ENCODE data around the gene TMEM30A. TPM values are rescaled to one million over a fixed set of nuclear protein-coding genes. Genes with fewer than 3 reads are reported as not detected.

The TMEM30A gene
- total RNA-seq, 1 donor from 2014 or later = 178 TPM

GRCh38 chr6:75326557-75327258 is 42.1 kb upstream of the TMEM30A start:
- Histone ChIP-seq H3K36me3 (no peaks in the 10 kb centered on the region), H3K27ac (no peak overlapping the region), H3K4me3 (no peak overlapping the region), H3K27me3 (ENCODE audit: low read depth) (no peaks in the 10 kb centered on the region), H3K9me3 (no peaks in the 10 kb centered on the region), H3K4me1 (no peaks in the 10 kb centered on the region)
- intact Hi-C loops (cut with DNase I) = no loop called here
- no peak for DNase-seq
- ATAC-seq = no peak
- TF ChIP-seq CTCF (IDR thresholded peaks at IDR 0.05) = no peak

- no peak for ATAC-seq
- no peak for TF ChIP-seq CTCF (IDR thresholded peaks at IDR 0.05)
- Histone ChIP-seq H3K4me1 (no peaks in the 10 kb centered on the region), H3K36me3 (no peaks in the 10 kb centered on the region), H3K27ac (no peak overlapping the region), H3K4me3 (no peak overlapping the region), H3K27me3 (ENCODE audit: low read depth) (no peaks in the 10 kb centered on the region), H3K9me3 (no peaks in the 10 kb centered on the region)
- intact Hi-C loops (cut with DNase I) = no loop called here
- no peak for DNase-seq
Measured at GRCh38 chr6:75318900-75319299, 34.3 kb upstream of the TMEM30A start.

- no peak for ATAC-seq
- H3K36me3 ChIP-seq = no peaks in the 10 kb centered on the region
- H3K27me3 ChIP-seq (ENCODE audit: low read depth) = no peaks in the 10 kb centered on the region
- intact Hi-C loops (cut with DNase I) = no loop called here
- no peak overlapping the region for H3K27ac ChIP-seq
- H3K9me3 ChIP-seq = no peaks in the 10 kb centered on the region
- TF ChIP-seq CTCF (IDR thresholded peaks at IDR 0.05) = no peak
- H3K4me3 ChIP-seq = no peak overlapping the region
- DNase-seq = no peak
- no peaks in the 10 kb centered on the region for H3K4me1 ChIP-seq
Measured at GRCh38 chr6:75317503-75318206, 33.1 kb upstream of the TMEM30A start.

- intact Hi-C loops (cut with DNase I) = no loop called here
- H3K9me3 ChIP-seq = no peaks in the 10 kb centered on the region
- no peaks in the 10 kb centered on the region for H3K36me3 ChIP-seq
- DNase-seq (no peak), ATAC-seq (no peak)
- no peaks in the 10 kb centered on the region for H3K27me3 ChIP-seq (ENCODE audit: low read depth)
- no peak overlapping the region for H3K27ac ChIP-seq
- no peak overlapping the region for H3K4me3 ChIP-seq
- no peak for TF ChIP-seq CTCF (IDR thresholded peaks at IDR 0.05)
- no peaks in the 10 kb centered on the region for H3K4me1 ChIP-seq
Measured at GRCh38 chr6:75315978-75316377, 31.4 kb upstream of the TMEM30A start.

- intact Hi-C loops (cut with DNase I) = no loop called here
- no peak overlapping the region for H3K27ac ChIP-seq
Measured at GRCh38 chr6:75308250-75308988, 23.8 kb upstream of the TMEM30A start.

More at GRCh38 chr6:75308250-75308988, 23.8 kb upstream of the TMEM30A start:
- Histone ChIP-seq H3K36me3 (peaks cover 4% of the 10 kb centered on the region), H3K4me1 (no peaks in the 10 kb centered on the region), H3K4me3 (no peak overlapping the region), H3K27me3 (ENCODE audit: low read depth) (no peaks in the 10 kb centered on the region), H3K9me3 (no peaks in the 10 kb centered on the region)
- no peak for DNase-seq
- TF ChIP-seq CTCF (IDR thresholded peaks at IDR 0.05) = no peak
- no peak for ATAC-seq
